SU-DHL-6 (cell line): ENCODE measurements around the gene SPIN2B.
"Not testable (repeated sequence)": the region's sequence is repeated elsewhere in the genome, so short reads cannot be mapped to it uniquely, and the experiment has no call there.

ENCODE experiments used
- H2AFZ ChIP-seq: fragments of 200-600 bp; sonication (generic); 2 replicates; pipeline ENCODE4 v1.6.1; 2014; ENCODE audit warnings: low read depth, mild to moderate bottlenecking, moderate library complexity, mixed read lengths, antibody characterized with exemption, low read length; ENCODE audit not compliant: severe bottlenecking
- H3F3A ChIP-seq: fragments of 200-600 bp; shearing (Covaris generic); 2 replicates; pipeline ENCODE4 v1.6.0; 2016; ENCODE audit warnings: antibody characterized with exemption, mild to moderate bottlenecking; ENCODE audit not compliant: insufficient read depth
- H3K27ac ChIP-seq: fragments of 200-600 bp; sonication (generic); 2 replicates; pipeline ENCODE4 v1.5.1; 2016; ENCODE audit warnings: low read depth, mild to moderate bottlenecking, low read length, moderate library complexity, mixed read lengths
- H3K27me3 ChIP-seq: fragments of 200-600 bp; sonication (generic), shearing (Covaris generic); 2 replicates; pipeline ENCODE4 v1.6.0; 2014; ENCODE audit warnings: mild to moderate bottlenecking, low read length
- H3K36me3 ChIP-seq: fragments of 200-600 bp; sonication (generic); 2 replicates; pipeline ENCODE4 v1.6.1; 2014; ENCODE audit warnings: mild to moderate bottlenecking, low read length, mixed read lengths
- H3K4me2 ChIP-seq: fragments of 300-600, 200-600 bp; shearing (Covaris generic), sonication (generic); 2 replicates; pipeline ENCODE4 v1.6.0; 2014; ENCODE audit warnings: low read length, low read depth, mild to moderate bottlenecking; ENCODE audit not compliant: poor library complexity, severe bottlenecking
- H3K4me3 ChIP-seq: fragments of 200-600 bp; sonication (generic); 2 replicates; pipeline ENCODE4 v1.5.1; 2014; ENCODE audit warnings: antibody characterized with exemption, low read length, mild to moderate bottlenecking, mixed read lengths; ENCODE audit not compliant: insufficient read depth, poor library complexity, severe bottlenecking
- H3K79me2 ChIP-seq: fragments of 200-600 bp; sonication (generic); 2 replicates; pipeline ENCODE4 v1.6.1; 2014; ENCODE audit warnings: mild to moderate bottlenecking, low read length, moderate library complexity; ENCODE audit not compliant: insufficient read depth
- H3K9ac ChIP-seq: fragments of 200-600 bp; sonication (generic); 2 replicates; pipeline ENCODE4 v1.7.0; 2014; ENCODE audit warnings: mild to moderate bottlenecking, low read length
- H3K9me2 ChIP-seq: fragments of 200-600 bp; sonication (generic); replicated peaks from 2 replicates; pipeline ENCODE4 v1.6.1; 2014; ENCODE audit warnings: low read length; ENCODE audit not compliant: insufficient read depth
- H3K9me3 ChIP-seq: fragments of 200-600 bp; sonication (generic); 2 replicates; pipeline ENCODE4 v1.6.1; 2014; ENCODE audit warnings: low read length, mixed read lengths; ENCODE audit not compliant: insufficient read depth
- H4K20me1 ChIP-seq: fragments of 200-600 bp; sonication (generic); 2 replicates; pipeline ENCODE4 v1.6.1; 2014; ENCODE audit warnings: low read depth, mild to moderate bottlenecking, antibody characterized with exemption, low read length, moderate library complexity, mixed read lengths
- EZH2phosphoT487 ChIP-seq: fragments of 200-600 bp; sonication (generic), shearing (Covaris generic); conservative IDR thresholded peaks from 2 replicates; pipeline ENCODE4 v1.6.1; 2018; ENCODE audit warnings: mild to moderate bottlenecking, antibody characterized with exemption, low read length, moderate library complexity, mixed read lengths
- TF ChIP-seq, protein P1 (sequence below): fragments of 200-600 bp; sonication (generic); IDR thresholded peaks from one replicate; pipeline ENCODE4 v1.5.1; 2017; ENCODE audit warnings: antibody characterized with exemption, mild to moderate bottlenecking, low read length, moderate library complexity; ENCODE audit not compliant: insufficient read depth, poor library complexity, severe bottlenecking

The SPIN2B gene

DNA sequence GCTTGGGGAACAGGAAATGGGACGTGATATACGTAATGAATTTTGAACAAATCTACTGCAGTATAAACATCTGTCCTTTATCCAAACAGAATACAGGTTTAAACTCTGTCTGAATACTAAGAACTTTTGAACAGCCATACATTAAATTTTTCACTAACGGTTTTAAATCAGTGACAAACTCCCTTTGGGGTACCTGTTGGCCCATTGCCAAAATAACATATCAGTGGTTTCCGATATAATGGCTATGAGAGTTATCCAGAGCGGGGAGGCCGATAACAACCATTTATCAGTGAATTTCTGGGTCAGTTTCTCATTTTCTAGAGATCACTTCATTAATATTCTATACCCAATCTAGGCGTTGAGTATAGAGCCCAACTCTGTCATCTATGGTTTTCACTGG, 10.7 kb upstream of the SPIN2B start:
- H3K9me2 ChIP-seq, result no peaks in the 10 kb centered on the region
- no peaks in the 10 kb centered on the region for H3K36me3 ChIP-seq
- no peak overlapping the region for H3K4me2 ChIP-seq
- no peaks in the 10 kb centered on the region for H3K79me2 ChIP-seq
- TF ChIP-seq, protein P1, sequence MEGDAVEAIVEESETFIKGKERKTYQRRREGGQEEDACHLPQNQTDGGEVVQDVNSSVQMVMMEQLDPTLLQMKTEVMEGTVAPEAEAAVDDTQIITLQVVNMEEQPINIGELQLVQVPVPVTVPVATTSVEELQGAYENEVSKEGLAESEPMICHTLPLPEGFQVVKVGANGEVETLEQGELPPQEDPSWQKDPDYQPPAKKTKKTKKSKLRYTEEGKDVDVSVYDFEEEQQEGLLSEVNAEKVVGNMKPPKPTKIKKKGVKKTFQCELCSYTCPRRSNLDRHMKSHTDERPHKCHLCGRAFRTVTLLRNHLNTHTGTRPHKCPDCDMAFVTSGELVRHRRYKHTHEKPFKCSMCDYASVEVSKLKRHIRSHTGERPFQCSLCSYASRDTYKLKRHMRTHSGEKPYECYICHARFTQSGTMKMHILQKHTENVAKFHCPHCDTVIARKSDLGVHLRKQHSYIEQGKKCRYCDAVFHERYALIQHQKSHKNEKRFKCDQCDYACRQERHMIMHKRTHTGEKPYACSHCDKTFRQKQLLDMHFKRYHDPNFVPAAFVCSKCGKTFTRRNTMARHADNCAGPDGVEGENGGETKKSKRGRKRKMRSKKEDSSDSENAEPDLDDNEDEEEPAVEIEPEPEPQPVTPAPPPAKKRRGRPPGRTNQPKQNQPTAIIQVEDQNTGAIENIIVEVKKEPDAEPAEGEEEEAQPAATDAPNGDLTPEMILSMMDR, result no peak
- TF ChIP-seq EZH2phosphoT487, result no peak
- no peaks in the 10 kb centered on the region for H3K27me3 ChIP-seq
- H3K27ac ChIP-seq, result no peak overlapping the region
- H3F3A ChIP-seq, result no peaks in the 10 kb centered on the region
- no peaks in the 10 kb centered on the region for H3K9me3 ChIP-seq
- H4K20me1 ChIP-seq, result no peaks in the 10 kb centered on the region
- H3K4me3 ChIP-seq, result no peak overlapping the region
- no peak overlapping the region for H2AFZ ChIP-seq
- H3K9ac ChIP-seq, result no peak overlapping the region

DNA sequence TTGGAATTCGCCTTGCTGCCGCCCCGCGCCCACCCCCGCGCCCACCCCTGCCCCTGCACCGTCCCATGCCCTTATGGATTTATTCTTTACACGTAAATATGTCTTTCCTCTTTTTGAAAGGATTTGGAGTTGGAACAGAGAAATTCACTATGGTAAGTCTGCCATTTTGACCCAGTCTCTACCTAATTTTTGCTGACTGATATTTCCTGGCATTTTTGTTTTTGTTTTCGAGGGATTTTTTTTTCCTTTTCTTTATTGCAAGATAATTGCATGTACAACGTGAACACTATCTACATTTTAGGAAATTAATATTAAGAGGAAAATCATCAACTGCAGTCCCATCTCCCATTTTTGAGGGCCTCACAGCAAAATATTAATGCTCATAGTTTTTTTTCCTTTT, 468 bp upstream of the SPIN2B start:
- H3K27ac ChIP-seq, result no peak overlapping the region
- H3K4me3 ChIP-seq, result peak overlapping the region; percentile 56

DNA sequence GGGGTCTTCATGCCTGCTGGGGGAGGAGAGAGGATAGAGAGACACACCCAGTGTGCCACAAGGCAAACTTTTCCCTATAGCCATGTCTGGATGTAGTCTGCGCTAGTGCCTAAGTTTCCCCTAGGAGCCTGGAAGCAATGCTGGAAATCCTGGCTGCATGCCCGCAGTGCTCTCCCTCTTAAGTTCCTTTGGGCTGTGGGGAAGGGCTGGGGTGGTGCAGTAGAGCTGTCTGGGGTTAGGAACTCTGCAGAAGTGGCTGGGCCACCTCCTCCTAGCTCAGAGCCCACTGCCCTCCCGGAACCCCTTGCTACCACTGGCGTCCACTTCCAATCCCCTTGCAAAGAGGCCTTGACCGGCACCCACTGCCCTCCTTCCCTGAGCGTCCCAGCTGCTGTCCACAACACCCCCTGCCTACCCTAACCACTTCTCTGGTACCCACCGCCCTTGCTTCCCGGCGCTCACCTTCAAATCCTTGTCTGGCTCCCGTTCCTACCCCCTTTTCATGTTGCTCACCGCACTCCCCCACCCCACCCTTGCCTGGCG, 658 bp downstream of the SPIN2B start:
- H3K9ac ChIP-seq, result peak overlapping the region; percentile 64
- H3K4me3 ChIP-seq, result peak overlapping the region; percentile 56
- not testable (repeated sequence) for H3F3A ChIP-seq, H3K27ac ChIP-seq, H3K9me3 ChIP-seq, H3K36me3 ChIP-seq, H3K9me2 ChIP-seq, H3K27me3 ChIP-seq, H4K20me1 ChIP-seq, H3K79me2 ChIP-seq
- peak overlapping the region; percentile 26 for H2AFZ ChIP-seq
- H3K4me2 ChIP-seq, result peak overlapping the region; percentile 47

More for the DNA sequence above, 468 bp upstream of the SPIN2B start:
- H3K9me3 ChIP-seq, result no peaks in the 10 kb centered on the region
- no peaks in the 10 kb centered on the region for H3F3A ChIP-seq
- no peaks in the 10 kb centered on the region for H3K36me3 ChIP-seq
- peak overlapping the region; percentile 64 for H3K9ac ChIP-seq
- H3K27me3 ChIP-seq, result no peaks in the 10 kb centered on the region
- H3K4me2 ChIP-seq, result peak overlapping the region; percentile 70
- H2AFZ ChIP-seq, result no peak overlapping the region
- no peaks in the 10 kb centered on the region for H4K20me1 ChIP-seq
- TF ChIP-seq EZH2phosphoT487, result no peak
- TF ChIP-seq, protein P1, result no peak
- no peaks in the 10 kb centered on the region for H3K79me2 ChIP-seq
- no peaks in the 10 kb centered on the region for H3K9me2 ChIP-seq

DNA sequence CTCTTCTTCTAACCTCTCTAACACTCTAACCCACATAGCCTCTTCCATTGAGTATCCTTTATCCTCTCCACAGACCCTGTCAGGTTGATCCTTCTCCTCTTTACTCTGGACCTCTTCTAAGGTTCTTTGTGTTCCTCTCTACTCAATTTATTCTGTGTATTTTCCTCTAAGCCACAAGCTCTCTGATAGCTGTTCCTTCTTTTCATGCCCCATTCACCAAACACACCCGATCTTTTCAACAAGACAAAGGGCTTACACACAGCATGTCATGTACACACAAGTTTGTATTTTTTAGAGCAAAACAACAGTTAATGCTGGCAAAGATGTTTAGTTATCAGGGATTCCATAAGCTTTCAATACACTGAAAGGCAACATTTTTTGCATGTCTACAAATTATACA, 1.9 kb downstream of the SPIN2B start:
- Histone ChIP-seq H3K9me3 (no peaks in the 10 kb centered on the region), H3K27ac (no peak overlapping the region), H3K36me3 (no peaks in the 10 kb centered on the region), H3K27me3 (no peaks in the 10 kb centered on the region), H3K9ac (no peak overlapping the region), H3F3A (no peaks in the 10 kb centered on the region), H3K4me3 (no peak overlapping the region), H3K9me2 (no peaks in the 10 kb centered on the region), H4K20me1 (no peaks in the 10 kb centered on the region), H3K4me2 (no peak overlapping the region), H3K79me2 (no peaks in the 10 kb centered on the region), H2AFZ (no peak overlapping the region)
- TF ChIP-seq, protein P1, result no peak
- no peak for TF ChIP-seq EZH2phosphoT487

DNA sequence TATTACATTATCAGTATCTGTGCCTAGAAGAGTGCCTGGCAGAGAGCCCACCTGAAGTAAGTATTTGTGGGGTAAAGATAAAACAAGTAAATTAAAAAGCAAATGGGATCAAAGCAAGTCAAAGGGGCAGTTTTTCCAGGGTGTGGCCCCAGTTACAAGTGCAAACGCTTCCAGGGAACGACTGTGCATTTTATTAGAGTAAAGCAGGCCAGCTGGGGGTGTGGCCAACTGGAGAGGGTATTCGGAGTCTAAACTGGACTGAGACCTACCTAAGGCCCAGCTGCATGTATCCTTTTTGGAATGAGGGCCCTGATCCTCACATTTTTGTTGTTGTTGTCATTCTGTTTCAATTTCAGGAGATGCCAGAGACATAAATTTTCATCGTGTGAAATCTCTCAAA, 3.8 kb downstream of the SPIN2B start:
- not testable (repeated sequence) for H3F3A ChIP-seq

More for the DNA sequence above, 3.8 kb downstream of the SPIN2B start:
- H2AFZ ChIP-seq, H3K79me2 ChIP-seq, H3K36me3 ChIP-seq, H3K9ac ChIP-seq, H3K27me3 ChIP-seq, H3K4me3 ChIP-seq, H3K9me2 ChIP-seq, H3K4me2 ChIP-seq, H4K20me1 ChIP-seq, H3K27ac ChIP-seq, H3K9me3 ChIP-seq: not testable (repeated sequence)
